ENCODE data around the gene KLHL3.

GRCh38 chr5:137660349-137660817 lies 75.5 kb downstream of the KLHL3 start:
- TF ChIP-seq EP300 (IDR thresholded peaks at IDR 0.05) (no peak), CTCF (IDR thresholded peaks at IDR 0.05) (peak; percentile 36 to 66)

Measured in suprapubic skin (tissue), 3 donors.